ENCODE data around the gene APBB2.

Gene APBB2

DNA sequence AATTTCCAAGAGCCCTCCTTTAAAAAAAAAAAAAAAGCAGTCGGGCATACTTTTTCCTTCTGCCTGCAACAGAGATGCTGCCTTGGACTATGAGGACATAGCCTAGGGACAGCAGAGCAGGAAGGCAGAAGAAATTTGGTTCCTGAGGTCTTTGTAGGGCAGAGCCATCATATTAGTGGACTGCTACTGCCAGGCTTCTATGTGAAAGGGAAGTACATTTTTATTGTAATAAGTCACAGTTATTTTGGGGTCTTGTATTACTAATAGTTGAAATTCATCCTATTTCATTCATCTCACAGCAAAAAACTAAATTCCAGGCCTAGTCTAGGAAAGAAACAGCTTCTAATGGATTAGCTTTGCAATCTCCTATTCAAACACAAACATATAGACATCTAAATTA is 253.4 kb downstream of the APBB2 start:
- DNase-seq: no peak

DNA sequence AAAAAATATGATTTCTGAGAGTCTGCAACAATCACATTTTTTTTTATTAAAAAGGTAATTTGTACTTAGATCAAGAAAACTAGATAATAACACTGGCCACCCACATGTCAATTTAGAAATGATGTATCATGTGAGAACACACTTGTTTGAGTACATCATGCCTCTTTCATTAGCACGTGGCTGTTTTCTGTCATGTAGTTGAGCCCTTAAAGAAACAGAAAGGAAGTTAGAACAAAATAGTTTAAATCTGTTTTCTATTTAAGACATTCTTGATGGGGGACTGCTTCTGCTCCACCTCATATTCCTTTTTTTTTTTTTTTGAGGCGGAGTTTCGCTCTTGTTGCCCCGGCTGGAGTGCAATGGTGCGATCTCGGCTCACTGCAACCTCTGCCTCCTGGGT is 257.1 kb downstream of the APBB2 start:
- no peak for DNase-seq

DNA sequence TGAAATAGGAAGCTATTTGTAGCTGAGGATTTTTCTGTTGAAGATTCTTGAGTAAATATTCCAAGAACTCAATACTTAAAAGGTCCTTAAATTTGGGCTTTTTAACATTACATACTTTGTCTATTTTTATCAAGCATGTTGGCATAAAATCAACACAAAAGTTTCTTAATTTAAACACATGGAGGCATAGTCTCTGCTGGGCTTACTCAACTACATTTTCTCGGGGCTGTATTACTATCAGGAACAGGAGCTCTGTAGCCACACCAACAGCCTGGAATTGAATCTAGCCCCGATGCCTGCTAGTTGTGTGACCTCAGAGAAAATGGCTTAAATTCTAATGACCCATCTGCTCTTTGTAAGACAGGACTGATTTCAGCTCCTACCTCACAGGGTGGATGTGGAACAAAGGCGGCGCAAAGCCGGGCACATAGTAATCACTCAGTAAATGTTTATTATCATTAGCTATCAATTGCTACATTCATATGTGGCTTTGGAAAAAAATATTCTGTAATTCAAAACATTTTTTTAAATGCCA is 257.6 kb downstream of the APBB2 start:
- no peak for DNase-seq

GRCh38 chr4:40954088-40954668 is 260.2 kb downstream of the APBB2 start:
- DNase-seq: no peak

- no peak for DNase-seq
Observed at GRCh38 chr4:40953283-40954087, 260.9 kb downstream of the APBB2 start.

DNA sequence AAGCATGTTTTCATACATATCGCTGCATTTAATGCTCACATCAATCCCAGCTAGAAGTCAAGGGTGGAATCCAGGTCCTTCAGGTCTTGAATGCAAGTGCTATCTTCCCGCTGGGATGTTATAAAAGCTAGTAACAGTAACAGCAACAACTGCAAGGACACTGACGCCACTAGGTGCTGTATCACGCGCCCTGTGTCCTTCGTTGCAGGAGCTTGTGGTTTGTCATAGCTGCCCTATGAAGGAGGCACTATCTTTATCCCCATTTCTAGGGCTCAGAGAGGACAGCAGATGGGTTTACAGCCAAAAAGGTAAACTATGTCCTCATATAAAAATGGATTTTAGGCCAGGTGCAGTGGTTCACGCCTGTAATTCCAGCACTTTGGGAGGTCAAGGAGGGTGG is 261.7 kb downstream of the APBB2 start:
- DNase-seq: no peak

DNA sequence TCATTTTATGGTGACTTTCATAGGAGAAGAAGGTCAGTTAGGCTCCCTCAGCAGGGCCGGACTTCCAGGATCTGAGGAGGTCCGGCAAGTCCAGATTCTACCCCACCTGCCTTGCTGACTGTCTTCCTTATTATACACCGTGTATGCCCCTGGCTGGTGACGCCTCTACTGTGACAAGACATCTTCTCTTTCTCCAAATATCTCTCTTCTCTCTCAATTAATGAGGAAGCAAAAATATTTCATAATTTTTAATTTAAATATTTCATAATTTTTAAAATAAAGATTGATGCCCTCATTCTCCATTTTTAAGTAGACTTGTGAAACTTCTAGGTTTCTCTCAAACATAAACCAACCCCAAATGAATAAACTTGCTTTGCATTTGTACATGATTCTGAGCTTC is 262.1 kb downstream of the APBB2 start:
- no peak for DNase-seq

DNA sequence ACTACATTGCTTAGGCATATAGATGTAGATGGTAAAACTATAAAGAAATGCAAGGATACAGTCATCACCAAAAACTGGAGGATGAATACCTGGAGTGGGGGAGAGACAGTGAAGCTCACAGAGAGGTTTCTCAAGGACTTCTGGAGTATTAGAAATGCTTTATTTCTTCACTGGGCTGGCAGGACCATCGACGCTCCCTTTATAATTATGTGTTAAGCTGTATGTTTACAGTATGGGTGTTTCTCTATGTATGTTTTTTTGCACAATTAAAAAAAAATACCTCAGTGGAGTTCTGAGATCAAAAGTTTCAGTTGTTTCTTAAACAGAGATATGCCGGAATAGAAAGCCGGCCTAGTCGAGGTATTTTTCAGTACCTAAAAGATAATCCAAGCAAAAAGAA is 263.3 kb downstream of the APBB2 start:
- DNase-seq: no peak

- DNase-seq: no peak
Observed at GRCh38 chr4:40949358-40950100, 264.8 kb downstream of the APBB2 start.

DNA sequence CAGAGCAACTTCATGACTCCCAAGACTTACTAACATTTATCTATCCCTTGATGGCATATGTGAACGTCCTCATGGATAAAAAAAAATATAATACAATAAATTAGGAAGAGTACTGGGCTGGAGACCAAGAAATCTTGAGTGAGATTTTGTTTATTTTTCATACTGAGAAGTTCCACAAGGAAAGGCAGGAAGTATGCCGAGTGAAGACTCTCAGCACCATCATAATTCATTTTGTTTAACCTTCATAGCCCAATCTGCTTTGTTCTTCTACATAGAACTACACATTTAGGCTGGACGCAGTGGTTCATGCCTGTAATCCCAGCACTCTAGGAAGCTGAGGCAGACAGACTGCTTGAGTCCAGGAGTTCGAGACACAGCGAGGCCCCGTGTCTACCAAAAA is 266.3 kb downstream of the APBB2 start:
- no peak for DNase-seq

DNA sequence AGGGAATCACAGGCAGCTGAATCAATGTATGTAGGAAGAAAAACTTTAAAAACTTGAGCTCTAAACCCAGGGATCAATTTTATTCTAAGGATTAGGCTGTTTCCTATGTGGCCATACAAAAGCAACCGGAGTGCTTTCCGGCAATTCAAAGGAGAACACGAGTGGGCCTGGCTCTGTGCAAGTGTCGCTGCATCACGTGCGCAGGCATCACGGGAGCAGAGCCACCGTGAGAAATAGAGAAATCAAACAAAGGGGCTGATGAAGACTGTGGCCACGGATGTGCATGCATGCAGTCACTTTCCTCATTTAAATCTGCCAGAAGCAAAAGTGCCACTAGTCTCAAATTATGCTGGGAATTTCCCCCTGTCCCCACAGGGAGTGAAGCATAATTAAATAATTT is 267.7 kb downstream of the APBB2 start:
- no peak for DNase-seq

GRCh38 chr4:40940756-40941155 is 273.6 kb downstream of the APBB2 start:
- DNase-seq: no peak

DNA sequence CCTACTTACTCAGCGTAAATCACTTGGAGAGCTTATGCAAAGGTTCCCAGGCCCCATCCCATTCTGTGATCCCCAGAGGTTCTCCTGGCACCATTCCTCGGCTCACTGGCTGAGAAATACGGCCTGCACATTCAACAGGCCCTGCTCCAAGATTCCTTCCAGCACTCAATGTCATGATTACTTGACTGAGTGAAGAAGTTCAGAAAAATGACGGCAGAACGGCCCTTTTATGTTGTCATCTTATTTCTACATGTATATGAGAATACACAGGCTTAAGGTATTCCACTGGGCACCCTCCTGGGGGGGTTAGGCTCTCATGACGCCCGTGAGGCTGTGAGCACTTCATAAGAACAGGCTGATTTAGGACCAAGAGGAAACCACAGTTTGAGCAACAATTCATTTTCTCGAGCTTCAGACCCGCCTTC is 274.0 kb downstream of the APBB2 start:
- no peak for DNase-seq

- DNase-seq: no peak
Observed at GRCh38 chr4:40939856-40940255, 274.5 kb downstream of the APBB2 start.

DNA sequence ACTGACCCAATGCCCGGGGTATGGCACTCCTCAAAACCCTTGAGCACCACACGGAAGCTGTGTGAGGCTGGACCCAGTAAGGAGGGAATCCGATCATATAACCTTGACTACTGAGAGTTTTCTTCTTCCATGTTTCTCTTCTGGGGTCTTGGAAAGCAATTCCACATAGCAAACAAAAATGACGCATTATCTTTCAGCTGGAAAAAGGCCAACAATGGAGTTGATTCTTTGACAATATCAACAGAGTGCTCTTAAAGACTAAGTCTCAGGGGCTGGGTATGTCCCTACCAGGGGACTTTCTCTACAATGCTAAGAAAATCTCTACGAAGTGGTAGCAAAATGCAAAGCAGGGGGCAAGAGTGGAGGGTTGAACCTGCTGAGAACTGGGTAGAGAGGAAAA is 276.0 kb downstream of the APBB2 start:
- DNase-seq: no peak

GRCh38 chr4:40937140-40937725 is 277.1 kb downstream of the APBB2 start:
- DNase-seq: no peak

GRCh38 chr4:40934676-40935075 is 279.7 kb downstream of the APBB2 start:
- DNase-seq: no peak

GRCh38 chr4:40933272-40934053 is 280.9 kb downstream of the APBB2 start:
- DNase-seq: no peak

DNA sequence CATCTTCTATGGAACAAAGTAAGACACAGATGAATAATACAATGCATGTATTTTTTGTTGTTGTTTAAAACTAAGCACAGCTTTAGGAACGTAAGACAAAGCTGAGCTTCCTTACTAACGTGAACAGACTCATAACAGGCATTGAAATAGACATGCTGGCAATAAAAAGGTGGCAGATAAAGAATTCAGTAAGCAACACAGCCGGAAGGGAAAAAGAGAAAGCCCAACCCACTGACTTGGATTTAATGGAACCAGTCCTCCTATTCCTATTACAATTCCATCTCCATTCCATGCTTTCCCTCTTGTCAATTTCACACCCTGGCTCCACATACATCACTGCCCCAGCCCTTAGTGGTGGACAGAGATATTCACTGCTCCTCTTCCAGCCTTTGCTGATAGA is 282.5 kb downstream of the APBB2 start:
- DNase-seq: no peak

GRCh38 chr4:40931238-40931637 is 283.1 kb downstream of the APBB2 start:
- DNase-seq: no peak

GRCh38 chr4:40927074-40927473 is 287.3 kb downstream of the APBB2 start:
- no peak for DNase-seq

- DNase-seq: no peak
Observed at GRCh38 chr4:40924793-40925117, 289.6 kb downstream of the APBB2 start.
